ENCODE measurements around the gene DNASE2B.

DNA sequence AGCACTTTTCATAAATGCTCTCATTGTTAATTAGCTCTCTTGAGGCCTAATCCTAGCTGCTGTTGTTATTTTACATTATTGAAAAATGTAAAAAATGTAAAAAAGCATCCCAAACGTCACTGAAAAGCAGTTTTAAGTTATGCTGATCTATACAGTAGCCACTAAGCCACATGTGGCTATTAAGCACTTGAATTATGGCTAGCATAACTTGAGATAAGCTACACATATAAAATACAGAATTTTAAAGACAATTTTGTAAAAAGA lies 18.4 kb upstream of the DNASE2B start:
- no peak for TF ChIP-seq POLR2A (IDR thresholded peaks at IDR 0.05)
- TF ChIP-seq, protein P1, sequence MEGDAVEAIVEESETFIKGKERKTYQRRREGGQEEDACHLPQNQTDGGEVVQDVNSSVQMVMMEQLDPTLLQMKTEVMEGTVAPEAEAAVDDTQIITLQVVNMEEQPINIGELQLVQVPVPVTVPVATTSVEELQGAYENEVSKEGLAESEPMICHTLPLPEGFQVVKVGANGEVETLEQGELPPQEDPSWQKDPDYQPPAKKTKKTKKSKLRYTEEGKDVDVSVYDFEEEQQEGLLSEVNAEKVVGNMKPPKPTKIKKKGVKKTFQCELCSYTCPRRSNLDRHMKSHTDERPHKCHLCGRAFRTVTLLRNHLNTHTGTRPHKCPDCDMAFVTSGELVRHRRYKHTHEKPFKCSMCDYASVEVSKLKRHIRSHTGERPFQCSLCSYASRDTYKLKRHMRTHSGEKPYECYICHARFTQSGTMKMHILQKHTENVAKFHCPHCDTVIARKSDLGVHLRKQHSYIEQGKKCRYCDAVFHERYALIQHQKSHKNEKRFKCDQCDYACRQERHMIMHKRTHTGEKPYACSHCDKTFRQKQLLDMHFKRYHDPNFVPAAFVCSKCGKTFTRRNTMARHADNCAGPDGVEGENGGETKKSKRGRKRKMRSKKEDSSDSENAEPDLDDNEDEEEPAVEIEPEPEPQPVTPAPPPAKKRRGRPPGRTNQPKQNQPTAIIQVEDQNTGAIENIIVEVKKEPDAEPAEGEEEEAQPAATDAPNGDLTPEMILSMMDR (IDR thresholded peaks at IDR 0.05), result no peak

All from ovary (tissue), 3 donors.